HG03378 (cell line): Measurements from ENCODE around the gene LINC00237.

ENCODE experiments used
- ATAC-seq: cut with Tn5 transposase; IDR thresholded peaks from one replicate; pipeline ENCODE4 v1.9.1; 2021; ENCODE audit warnings: mild to moderate bottlenecking, moderate library complexity; ENCODE audit not compliant: unreplicated experiment

LINC00237 gene

DNA sequence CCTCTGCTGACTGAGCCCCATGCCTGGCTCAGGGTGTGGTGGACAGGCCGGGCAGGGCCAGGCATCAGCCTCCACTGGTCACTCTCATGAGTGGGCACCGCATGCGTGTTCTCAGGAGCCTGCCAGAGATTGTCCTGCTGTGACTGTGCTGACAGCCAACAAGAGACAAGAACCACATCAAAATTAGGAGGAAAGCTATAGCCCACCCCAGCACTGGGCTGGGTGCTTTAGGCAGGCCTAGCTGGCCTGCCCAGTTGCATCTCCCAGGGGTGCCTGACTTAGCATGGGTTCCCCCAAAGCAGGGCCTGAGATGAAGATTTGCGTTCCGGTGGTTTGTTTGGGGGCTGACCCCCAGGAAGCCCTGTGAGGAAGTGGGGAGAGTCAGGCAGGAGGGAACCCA, 53.9 kb downstream of the LINC00237 start:
- no peak for ATAC-seq

GRCh38 chr20:21050710-21051109, 55.4 kb downstream of the LINC00237 start:
- ATAC-seq, result no peak

- ATAC-seq, result no peak
These were observed 56.8 kb downstream of the LINC00237 start for GRCh38 chr20:21049305-21049828.

DNA sequence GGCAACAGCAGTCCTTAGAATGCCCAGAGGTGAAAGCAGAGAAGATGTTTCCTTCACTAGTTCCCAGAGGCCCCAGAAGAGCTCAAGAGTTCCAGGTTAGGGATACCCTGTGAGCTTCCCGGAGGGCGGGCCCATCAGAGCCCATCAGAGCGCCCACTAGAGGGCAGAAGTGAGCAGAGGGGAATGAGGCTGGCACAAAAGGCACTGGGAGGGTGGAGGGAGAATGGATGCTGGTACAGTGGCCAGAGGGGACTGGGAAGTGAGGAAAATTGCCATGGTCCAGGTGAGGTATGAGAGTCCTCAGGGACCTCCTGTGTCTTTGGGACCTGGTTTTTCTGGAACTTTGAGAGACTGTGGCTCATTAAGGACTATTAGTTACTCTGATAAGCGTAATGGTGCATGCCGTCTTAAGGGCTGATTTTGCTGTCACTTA, 57.3 kb downstream of the LINC00237 start:
- peak; percentile 53 for ATAC-seq

DNA sequence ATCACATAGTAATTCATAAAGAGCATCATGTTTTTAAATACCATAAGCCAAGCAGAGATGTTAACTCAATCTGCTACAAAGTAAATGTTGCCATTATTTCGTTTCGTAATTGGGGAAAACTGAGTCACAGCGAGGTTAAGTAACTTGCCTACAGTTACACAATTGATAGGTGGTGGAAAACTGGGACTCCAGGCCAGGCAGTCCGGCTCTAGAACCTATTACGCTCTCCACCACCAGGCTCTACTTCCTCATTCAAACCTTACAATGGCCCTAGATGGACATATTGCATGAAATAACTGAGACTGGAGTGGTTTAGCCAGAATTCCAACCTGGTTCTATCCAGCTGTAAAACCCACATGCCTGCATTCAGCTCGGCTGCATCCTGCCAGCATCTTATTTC, 58.2 kb downstream of the LINC00237 start:
- no peak for ATAC-seq

GRCh38 chr20:21046413-21047070, 59.6 kb downstream of the LINC00237 start:
- ATAC-seq, result no peak
